GM21423 (cell line): Measurements from ENCODE around the gene HYAL1.
A peak's percentile ranks its signal among the peaks of the same experiment; 100 is the strongest.

Experiments used
- ATAC-seq: cut with Tn5 transposase; IDR thresholded peaks from one replicate; pipeline ENCODE4 v1.9.1; 2021; ENCODE audit warnings: mild to moderate bottlenecking, moderate library complexity; ENCODE audit not compliant: unreplicated experiment

HYAL1 gene

DNA sequence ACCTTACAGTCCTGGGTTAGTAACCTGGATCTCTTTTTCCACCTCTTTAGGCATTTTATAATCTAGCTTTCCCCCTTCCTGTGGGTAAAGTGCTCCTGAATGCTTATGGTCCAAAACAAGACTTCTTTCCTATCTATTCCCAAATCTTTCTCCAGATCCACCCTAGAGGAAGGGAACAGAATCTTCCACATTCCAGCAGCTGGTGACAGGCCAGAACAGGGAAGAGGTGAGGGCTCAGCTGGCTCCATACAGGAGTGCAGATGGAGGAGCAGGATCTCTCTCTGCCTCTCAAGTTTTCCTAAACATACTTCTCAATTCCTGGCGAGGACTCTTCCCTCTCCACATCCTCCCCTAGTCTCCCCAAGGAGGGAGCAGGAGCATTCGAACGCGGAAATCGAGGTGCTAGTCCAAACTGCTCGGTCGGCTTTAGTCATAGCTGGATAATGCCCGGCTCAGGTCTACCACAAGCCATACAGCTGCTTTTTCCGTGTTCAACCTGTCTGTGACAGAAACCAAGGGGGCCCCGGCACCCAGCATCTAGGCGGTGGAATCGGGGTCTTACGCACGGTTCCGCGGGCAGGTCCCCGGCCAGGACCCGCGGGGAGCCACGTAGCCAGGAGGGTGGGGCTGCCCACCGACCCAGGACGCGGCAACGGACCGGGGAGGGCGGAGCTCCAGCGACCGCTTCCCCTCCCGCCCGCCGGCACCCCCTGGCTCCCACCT, 33.2 kb upstream of the HYAL1 start:
- peak; percentile 13 for ATAC-seq

GRCh38 chr3:50334339-50335075, 31.1 kb upstream of the HYAL1 start:
- ATAC-seq = no peak

DNA sequence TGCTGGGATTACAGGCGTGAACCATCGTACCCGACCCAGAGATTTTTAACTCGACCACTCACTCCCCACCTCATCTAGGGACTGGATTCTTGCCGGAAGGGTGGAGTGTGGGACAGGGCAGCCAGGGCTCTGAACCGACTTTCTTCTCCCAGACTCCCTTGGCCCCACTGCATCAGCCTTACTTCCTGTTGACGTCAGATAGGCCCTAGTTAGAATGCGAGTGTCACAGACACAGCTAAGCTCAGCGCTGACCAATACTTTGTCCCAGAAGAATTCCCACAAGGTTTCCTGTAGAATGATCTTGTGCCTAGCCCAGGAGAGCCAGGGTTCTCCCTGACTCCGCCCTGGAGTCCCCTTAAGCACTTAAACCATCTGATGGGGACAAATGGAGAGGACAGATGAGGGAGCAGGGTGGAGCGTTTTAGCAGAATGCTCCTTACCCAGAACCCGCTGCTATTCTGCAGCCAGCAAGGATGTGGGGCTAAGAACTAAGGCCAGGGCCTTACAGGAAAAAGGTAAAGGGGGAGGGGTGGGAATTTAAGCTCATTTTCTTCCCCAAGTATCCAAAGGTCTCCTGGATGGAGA, 30.5 kb upstream of the HYAL1 start:
- ATAC-seq = no peak

GRCh38 chr3:50331364-50331907, 28.1 kb upstream of the HYAL1 start:
- ATAC-seq = no peak

GRCh38 chr3:50330330-50330729, 27.0 kb upstream of the HYAL1 start:
- no peak for ATAC-seq

- peak; percentile 86 for ATAC-seq
Observed at GRCh38 chr3:50327943-50328691, 24.7 kb upstream of the HYAL1 start, which contains the start of gene TUSC2. TUSC2 (minus strand) TSS chr3:50328223; CDS start chr3:50328099, 124 bp downstream.

DNA sequence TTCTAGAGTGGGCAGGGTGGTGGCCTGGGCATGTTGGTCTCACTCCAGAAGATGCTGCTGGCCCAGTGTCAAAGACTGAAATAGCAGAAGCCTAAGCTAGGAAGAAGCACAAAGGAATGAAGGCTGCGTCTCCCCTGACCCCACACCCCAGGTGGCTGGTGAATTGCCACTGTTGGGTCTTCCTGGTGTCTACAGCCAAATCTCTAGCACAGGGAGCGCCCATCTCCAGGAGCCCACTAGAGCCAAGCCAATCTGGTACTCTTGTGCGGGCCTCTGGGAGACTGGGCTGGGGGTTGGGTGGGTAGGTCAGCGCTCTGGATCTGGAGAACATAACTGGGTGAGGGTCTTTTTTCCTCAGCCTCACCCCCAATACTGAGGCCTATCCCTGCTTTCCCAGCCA, 23.8 kb upstream of the HYAL1 start:
- ATAC-seq = no peak

DNA sequence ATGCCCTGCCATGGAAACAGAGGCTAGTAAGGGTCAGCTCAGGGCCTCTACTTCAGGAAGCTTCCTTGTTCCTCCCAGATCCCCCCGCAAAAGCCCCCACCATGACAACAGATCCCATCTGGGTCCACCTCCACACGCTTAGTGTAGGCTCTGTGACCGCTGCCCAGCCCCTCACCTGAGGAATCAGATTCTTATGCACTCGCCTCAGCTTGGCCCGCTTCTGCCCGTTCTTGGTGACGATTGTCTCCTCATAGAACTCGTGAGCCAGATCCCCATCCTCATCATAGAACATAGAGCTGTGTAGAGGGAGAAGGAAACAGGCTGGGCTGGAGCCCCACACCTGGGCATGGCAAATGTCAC, 22.8 kb upstream of the HYAL1 start:
- no peak for ATAC-seq

DNA sequence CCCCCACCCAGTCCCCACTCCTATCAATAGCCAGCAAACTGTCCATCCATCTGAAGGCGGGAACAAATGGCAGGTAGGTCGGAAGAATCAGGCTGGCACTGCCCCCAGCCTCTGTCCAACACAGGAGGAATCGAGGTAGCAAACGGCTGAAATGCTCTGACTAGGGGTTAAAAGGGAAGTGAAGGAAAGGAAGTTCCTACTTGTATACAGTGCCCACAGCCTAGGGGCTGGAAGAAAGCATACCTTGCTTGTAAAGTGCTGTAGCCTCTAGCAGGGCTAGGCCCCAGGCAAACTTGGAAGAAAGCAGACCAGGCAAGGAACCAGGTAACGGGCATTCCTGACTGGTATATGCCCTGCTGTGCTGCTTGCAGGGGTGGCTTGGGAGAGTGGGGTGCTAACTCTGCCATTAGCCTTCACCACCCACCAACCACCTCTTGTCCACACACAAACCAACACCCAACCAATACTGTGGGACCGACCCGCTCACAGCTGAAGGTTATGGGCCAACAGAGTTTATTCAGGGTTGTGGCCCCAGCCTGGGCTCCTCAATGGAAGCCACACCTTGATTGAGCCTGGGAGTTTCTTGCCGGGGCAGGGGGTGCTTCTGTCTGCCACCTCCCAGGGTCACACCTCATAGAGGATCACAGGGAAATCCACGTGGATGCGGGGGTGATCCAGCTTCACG, 22.3 kb upstream of the HYAL1 start:
- no peak for ATAC-seq

- ATAC-seq = no peak
Observed at GRCh38 chr3:50325113-50325480, 21.7 kb upstream of the HYAL1 start.

DNA sequence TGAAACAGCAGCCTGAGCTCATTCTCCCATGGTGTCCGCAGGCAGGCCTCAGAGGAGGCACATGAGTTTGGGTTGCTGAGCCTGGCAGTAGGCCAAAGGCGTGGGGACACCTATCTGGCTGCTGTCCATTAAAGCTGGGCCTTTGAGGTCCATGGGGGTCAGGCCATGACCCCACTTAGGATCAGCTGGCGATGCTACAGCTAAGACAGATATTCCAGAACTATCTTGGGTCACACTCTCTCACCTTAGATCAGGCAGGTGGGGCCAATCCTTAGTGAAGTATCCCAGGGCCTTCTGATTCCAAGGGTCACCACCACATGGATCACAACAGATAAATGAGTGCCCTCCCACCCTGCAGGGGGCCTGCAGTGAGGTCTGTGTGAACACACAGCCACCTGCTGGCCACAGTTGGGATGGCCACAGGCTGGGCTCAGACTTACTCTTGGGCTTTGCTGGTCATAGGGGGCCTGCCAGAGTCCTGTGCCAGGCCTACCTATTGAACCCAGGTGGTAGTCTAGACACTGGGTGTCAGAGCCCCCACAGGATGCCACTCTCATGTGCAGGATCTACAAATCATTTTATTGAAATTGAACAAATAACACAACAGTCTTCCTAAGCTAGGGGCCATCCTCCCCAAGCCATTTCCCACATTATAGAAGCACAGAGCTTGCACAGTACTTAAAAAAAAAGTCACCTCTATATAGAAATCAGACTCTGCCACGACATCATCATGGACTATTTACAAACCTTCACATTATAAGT, 21.2 kb upstream of the HYAL1 start:
- no peak for ATAC-seq

- ATAC-seq = no peak
Observed at GRCh38 chr3:50323614-50324199, 20.3 kb upstream of the HYAL1 start.

- ATAC-seq = no peak
Observed at GRCh38 chr3:50323092-50323600, 19.8 kb upstream of the HYAL1 start.

GRCh38 chr3:50322386-50323091, 19.2 kb upstream of the HYAL1 start, which contains the start of gene HYAL2:
HYAL2 (minus strand) TSS chr3:50322745; CDS start chr3:50320489, 2,256 bp downstream.
- no peak for ATAC-seq

GRCh38 chr3:50322115-50322385, 18.7 kb upstream of the HYAL1 start:
- no peak for ATAC-seq

- peak; percentile 83 for ATAC-seq
Observed at GRCh38 chr3:50321336-50322114, 18.2 kb upstream of the HYAL1 start.

GRCh38 chr3:50320853-50321335, 17.5 kb upstream of the HYAL1 start:
- ATAC-seq = peak; percentile 45
